ENCODE results near the gene BICRAL.
"Not testable (repeated sequence)": the region's sequence is repeated elsewhere in the genome, so short reads cannot be mapped to it uniquely, and the experiment has no call there.

The BICRAL gene

DNA sequence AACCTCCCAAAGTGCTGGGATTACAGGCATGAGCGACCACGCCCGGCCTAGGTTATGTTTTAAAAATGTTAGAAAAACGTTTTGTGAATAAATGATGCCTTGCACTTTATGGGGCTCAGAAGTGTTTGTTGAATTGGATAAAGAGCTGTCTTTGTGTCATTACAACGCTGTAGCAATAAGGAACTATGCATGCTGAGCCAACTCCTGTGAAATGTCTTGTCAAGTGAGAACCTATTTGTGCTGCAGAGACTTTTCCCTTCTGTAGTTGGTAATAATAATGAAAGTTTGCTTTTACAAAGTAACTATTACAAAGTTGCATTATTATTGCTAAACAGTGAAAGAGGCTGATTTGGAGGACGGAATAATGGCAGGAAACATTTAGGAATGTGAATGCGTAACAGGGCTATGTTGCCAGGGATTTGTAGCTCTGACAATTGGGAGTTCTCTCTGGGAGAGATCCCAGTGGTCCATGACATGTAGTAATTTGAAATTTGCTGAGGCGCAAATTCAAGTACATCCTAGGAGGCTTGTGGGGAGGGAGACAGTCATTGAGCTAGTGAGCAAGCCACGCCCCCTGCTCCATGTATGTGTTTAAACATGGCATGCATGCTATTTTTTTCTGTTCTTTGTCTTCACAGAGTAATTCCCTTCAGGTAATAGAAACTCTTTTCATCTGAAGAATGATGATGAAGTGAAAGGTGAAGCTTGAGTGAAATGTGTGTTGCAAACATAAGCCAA, 16.8 kb upstream of the BICRAL start:
- no peak for DNase-seq (ENCODE audit: low read depth)

DNA sequence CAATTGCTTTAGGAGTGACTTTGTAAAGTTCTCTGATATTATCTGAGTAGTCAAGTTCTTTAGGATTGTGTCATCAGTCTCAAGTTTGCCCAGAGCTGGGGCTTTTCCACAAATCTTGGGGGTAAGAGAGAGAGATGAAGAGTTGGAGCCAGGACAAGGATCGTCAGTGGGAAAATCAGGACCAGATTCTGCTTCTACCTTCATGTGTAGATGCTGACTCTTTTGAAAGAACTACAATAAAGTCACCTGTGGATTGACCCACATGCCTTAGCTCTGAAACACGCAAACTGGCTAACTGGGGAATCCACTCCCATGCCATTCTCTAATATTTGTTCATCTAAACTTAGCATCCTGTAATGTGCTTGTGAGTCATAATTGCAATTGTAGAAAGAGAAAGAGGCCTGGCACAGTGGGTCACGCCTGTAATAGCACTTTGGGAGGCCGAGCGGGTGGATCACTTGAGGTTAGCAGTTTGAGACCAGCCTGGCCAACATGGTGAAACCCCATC, 15.6 kb upstream of the BICRAL start:
- no peak for DNase-seq (ENCODE audit: low read depth)

GRCh38 chr6:42769051-42769450, 12.8 kb upstream of the BICRAL start:
- DNase-seq (ENCODE audit: low read depth): no peak

- no peak for DNase-seq (ENCODE audit: low read depth)
These were observed 12.0 kb upstream of the BICRAL start for GRCh38 chr6:42769836-42770235.

- no peak for DNase-seq (ENCODE audit: low read depth)
These were observed 10.1 kb upstream of the BICRAL start for GRCh38 chr6:42771741-42772100.

DNA sequence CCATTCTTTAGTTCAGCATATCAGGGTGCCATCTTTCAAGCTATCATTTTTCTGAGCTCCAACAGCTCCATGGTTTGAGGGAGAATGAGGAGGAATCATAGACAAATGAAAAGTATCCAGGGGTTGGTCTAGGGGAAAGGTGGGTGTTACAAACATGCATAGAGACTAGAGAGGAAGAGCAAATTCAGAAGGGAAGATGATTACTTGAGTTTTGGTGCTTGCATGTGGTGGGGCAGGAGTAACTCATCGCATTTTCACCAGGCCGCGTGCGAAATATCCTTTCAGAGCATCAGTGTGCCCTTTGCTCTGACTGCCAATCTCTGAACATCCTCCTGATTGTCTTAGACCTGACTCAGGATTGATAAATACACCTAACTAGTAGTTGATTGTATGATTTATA, 7.7 kb upstream of the BICRAL start:
- no peak for DNase-seq (ENCODE audit: low read depth)

GRCh38 chr6:42774821-42775487, 6.9 kb upstream of the BICRAL start:
- not testable (repeated sequence) for DNase-seq (ENCODE audit: low read depth)

DNA sequence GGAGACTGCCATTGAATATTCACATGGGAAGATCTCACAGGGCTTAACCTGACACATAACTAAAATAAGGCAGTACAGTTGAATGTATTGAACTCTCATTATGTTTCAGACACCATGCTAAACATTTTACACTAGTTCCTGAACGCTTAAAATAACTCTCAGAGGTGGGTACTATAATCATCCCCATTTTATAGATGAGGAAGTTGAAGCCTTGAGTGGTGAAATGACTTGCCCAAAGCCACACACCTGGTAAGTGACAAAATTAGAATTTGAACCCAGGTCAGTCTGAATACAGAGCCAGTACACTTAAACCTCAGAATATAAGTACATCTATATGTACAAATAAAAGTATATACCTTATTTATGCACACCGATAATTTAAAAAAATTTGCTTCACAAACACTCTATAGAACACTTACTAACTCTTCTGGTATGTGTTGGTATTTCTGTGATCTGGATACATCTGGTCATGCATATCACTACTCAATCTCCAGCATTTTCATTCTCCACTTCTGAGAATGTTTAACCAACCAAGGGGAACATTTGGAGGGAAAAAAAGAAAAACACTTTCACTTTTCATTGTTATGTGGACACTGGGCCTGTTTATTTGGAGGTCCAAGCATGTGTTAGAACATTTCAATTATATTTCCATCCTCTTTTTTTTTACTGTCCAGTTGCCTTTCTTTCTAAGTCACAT, 4.6 kb upstream of the BICRAL start:
- no peak for DNase-seq (ENCODE audit: low read depth)

DNA sequence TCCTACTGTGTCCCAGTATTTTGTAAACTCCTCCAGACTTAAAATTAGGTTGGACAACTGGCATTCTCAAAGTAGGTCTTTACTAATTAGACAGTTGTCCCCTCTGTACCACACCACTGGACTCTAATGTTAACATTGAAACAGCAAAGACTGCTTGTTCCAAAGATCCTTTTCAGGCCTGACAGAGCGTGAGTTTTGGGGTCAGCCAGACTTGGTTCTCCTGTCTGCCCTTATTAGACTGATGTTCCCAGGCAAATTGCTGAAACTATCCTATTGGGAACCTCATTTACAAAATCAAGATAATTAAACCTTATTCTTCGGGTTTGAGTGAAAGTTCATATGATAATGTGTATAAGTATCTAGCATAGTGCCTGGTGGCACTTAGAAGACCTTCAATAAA, 3.7 kb upstream of the BICRAL start:
- no peak for DNase-seq (ENCODE audit: low read depth)

GRCh38 chr6:42779521-42779920, 2.3 kb upstream of the BICRAL start:
- no peak for DNase-seq (ENCODE audit: low read depth)

- no peak for DNase-seq (ENCODE audit: low read depth)
These were observed 381 bp upstream of the BICRAL start for GRCh38 chr6:42781546-42781795.

- peak; percentile 47 for DNase-seq (ENCODE audit: low read depth)
These were observed 881 bp downstream of the BICRAL start for GRCh38 chr6:42782689-42783176.

DNA sequence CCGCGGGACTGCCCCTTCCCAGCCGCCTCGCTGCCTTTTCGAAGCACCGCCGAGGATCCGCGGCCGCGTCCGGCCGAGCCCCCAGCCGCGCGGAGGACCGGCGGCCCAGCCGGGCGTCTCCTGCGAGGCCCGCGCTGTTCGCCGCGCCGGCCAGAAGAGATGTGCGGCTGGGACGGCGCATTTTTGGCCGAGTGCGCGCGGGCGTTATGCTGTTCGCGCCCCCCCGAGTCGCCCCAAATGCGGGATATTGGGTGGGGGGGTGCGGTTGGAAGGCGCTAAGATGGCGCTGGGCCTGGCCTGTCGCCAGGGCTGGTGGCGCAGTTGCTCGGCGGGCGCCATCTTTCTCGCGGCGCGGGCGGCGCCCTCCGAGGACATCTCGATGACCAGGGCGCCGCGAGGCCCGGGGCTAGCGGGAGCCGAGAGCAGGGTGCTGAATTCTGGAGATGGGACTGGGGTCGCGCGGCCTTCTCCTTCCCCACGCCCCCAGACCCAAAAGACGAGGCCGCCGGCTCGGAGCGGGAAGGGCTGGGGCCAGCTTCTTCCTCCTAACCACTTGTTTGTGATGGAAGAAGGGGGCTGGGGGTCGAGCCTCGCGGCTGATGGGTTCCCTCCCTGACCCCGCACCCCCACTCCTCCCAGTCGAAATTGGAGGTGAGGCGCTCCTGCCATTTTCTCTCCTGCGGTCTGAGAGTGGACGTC, 1.5 kb downstream of the BICRAL start:
- DNase-seq (ENCODE audit: low read depth): peak; percentile 41

GRCh38 chr6:42783876-42784642, 2.2 kb downstream of the BICRAL start:
- no peak for DNase-seq (ENCODE audit: low read depth)

- DNase-seq (ENCODE audit: low read depth): no peak
These were observed 3.1 kb downstream of the BICRAL start for GRCh38 chr6:42784717-42785498.

DNA sequence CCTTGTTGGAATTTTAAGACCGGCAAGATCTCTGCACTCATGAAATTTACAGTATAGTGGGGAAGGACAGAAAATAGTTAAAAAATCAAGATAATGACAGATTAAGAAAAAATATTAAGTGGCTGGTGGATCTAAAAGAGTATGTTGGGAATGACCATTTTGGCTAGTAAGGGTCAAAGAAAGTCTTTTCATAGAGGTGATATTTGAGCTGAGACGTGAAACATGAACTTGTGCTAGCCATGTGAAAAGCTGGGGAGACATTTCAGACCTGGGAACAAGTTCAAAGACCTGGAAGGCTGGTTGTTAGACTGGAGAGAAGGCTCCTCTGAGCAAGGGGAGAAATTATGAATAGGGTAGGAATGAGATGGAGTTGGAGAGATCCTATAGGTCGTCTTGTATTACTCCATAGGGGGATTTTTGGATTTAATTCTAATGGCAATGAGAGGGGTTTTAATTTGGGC, 4.7 kb downstream of the BICRAL start:
- no peak for DNase-seq (ENCODE audit: low read depth)

- DNase-seq (ENCODE audit: low read depth): no peak
These were observed 5.2 kb downstream of the BICRAL start for GRCh38 chr6:42787063-42787472.

- no peak for DNase-seq (ENCODE audit: low read depth)
These were observed 6.8 kb downstream of the BICRAL start for GRCh38 chr6:42788671-42789070.

DNA sequence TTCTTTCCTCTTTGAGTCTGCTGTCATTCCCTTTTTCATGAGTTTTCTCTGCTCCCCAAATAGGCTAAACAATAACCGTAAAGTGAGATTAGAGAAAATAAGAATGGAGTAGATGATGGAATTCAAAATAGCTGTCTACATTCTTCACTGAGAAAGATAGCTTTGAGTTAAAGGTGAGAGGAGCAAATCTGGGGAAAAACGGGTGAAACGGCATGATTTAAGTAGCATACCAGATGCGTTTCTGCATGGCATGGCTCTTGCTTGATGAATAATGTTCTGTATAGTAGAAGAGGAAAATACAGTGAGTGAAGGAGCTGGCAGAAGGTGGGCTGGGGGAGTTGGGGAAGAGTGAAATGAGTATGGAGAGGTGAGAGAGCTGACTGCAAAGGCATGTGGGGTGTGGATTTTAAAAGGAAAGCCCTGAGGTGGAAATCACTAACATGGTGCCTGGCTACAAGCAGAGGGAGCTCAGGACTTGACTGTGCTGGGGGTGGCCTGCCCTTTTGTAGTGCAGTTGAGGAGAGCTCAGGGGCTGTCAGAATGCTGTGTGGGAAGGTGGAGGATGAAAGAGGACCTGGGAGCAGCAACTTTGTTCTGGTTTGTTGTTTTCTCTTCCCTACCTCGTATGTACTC, 8.8 kb downstream of the BICRAL start:
- no peak for DNase-seq (ENCODE audit: low read depth)

- no peak for DNase-seq (ENCODE audit: low read depth)
These were observed 10.0 kb downstream of the BICRAL start for GRCh38 chr6:42791706-42792320.

All from stimulated activated CD8-positive, alpha-beta memory T cell treated with anti-CD3 and anti-CD28 coated beads, Interleukin-15, amount 100 ng/mL, for 1 hour (primary cell).